GM10248 (cell line): Measurements from ENCODE around the gene CHST3.
A peak's percentile ranks its signal among the peaks of the same experiment; 100 is the strongest.

ENCODE experiments used
- CTCF ChIA-PET: fragments of 300-600 bp; sonication (Branson Sonifier 250); formaldehyde crosslinking; extraction: SDS; loops from one replicate; lab custom pipeline; 2021; ENCODE audit warnings: antibody characterized with exemption; lab: Yijun Ruan, JAX
- POLR2A ChIA-PET: fragments of 350-650 bp; sonication (Branson Sonifier 250); formaldehyde crosslinking; extraction: SDS; loops from one replicate; lab custom pipeline; 2020; ENCODE audit warnings: antibody characterized with exemption; lab: Yijun Ruan, JAX
- DNase-seq: peaks from one replicate; pipeline ENCODE4 v3.0.0; 2012; ENCODE audit errors: extremely low spot score
- TF ChIP-seq, protein P1 (sequence below): IDR thresholded peaks from 2 replicates; pipeline ENCODE4 v1.5.1; 2012; ENCODE audit warnings: mild to moderate bottlenecking, low read depth; ENCODE audit errors: extremely low read depth, missing control alignments, control extremely low read depth

The CHST3 gene

GRCh38 chr10:71923138-71923692, 41.0 kb upstream of the CHST3 start:
- no peak for DNase-seq
- POLR2A ChIA-PET: no interaction called here
- CTCF ChIA-PET: interaction anchor here (1.2 kb wide), 1 partner anchor 19 kb away, joined by 3 read pairs; no protein-coding TSS in a partner anchor
- TF ChIP-seq, protein P1, sequence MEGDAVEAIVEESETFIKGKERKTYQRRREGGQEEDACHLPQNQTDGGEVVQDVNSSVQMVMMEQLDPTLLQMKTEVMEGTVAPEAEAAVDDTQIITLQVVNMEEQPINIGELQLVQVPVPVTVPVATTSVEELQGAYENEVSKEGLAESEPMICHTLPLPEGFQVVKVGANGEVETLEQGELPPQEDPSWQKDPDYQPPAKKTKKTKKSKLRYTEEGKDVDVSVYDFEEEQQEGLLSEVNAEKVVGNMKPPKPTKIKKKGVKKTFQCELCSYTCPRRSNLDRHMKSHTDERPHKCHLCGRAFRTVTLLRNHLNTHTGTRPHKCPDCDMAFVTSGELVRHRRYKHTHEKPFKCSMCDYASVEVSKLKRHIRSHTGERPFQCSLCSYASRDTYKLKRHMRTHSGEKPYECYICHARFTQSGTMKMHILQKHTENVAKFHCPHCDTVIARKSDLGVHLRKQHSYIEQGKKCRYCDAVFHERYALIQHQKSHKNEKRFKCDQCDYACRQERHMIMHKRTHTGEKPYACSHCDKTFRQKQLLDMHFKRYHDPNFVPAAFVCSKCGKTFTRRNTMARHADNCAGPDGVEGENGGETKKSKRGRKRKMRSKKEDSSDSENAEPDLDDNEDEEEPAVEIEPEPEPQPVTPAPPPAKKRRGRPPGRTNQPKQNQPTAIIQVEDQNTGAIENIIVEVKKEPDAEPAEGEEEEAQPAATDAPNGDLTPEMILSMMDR: no peak

- CTCF ChIA-PET: interaction anchor here (1.3 kb wide), 1 partner anchor 8 kb away, joined by 3 read pairs; no protein-coding TSS in a partner anchor
- TF ChIP-seq, protein P1: no peak
- no peak for DNase-seq
- POLR2A ChIA-PET: no interaction called here
Measured at GRCh38 chr10:71924771-71925170, 39.4 kb upstream of the CHST3 start.

DNA sequence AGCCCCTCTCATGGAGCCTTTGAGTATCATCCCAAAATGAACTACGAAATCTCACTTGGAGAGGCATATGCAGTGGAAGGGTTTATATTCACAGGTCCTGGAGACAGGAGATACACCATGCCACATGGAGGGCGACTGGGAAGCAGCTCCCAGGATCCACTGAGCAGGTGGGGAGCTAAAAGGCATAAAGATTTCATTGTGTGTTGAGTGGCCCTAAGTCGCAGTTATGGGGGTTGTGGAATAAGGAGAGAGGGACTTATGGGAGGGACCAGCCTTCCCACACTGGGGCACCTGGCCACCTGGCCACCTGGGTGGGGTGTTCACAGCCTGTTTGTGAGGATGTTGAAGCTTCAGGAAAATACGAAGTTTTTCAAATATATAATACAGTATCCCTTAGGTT, 37.0 kb upstream of the CHST3 start:
- no peak for DNase-seq
- TF ChIP-seq, protein P1: no peak
- CTCF ChIA-PET: interaction anchor here (1.2 kb wide), 1 partner anchor 30 kb away, joined by 5 read pairs; no protein-coding TSS in a partner anchor
- POLR2A ChIA-PET: no interaction called here

DNA sequence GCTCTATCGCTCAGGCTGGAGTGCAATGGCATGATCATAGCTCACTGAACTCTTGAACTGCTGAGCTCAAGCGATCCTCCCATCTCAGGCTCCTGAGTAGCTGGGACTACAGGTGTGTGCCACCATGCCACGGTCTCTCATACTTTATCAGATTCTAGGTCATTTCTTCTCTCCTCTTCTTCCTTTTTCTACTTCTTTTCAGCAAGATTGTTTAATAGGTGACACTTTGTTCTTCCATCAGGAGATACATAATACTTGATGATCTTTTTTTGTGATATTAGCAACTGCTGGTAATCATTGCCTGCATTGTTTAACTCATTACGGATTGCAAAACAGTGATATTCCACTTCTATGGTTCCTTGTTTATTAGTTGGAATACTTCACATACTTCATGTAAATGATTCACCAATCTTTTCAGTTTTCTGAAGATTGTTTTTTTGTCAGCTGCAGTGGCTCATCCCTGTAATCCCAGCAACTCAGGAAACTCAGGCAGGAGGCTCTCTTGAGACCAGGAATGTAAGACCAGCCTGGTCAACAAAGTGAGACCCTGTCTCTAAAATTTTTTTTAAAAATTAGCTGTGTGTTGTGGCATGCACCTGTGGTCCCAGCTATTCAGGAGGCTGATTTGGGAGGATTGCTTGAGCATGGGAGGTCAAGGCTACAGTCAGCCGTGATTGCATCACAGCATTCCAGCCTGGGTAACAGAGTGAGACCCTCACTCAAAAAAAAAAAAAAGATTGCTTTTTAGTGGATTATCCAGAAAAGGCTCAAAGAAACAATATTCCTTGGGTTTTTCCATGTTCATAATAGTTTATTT, 36.2 kb upstream of the CHST3 start:
- POLR2A ChIA-PET: no interaction called here
- no peak for DNase-seq
- CTCF ChIA-PET: interaction anchor here (1.2 kb wide), 1 partner anchor 31 kb away, joined by 5 read pairs; no protein-coding TSS in a partner anchor
- TF ChIP-seq, protein P1: no peak

DNA sequence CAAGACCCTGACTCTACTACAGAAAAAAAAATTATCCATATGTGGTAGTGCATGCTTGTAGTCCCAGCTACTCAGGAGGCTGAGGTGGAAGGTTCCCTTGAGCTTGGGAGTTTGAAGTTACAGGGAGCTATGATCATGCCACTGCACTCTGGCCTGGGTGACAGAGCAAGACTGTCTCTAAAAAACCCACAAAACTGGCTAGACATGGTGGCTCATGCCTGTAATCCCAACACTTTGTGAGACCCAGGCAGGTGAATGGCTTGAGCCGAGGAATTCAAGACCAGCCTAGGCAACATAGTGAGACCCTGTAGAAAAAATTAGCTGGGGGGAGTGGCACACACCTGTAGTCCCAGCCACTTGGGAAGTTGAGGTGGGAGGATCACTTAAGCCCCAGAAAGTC, 32.9 kb upstream of the CHST3 start:
- TF ChIP-seq, protein P1: no peak
- ChIA-PET POLR2A (no interaction called here), CTCF (interaction anchor here (0.8 to 3.6 kb wide), 3 partner anchors 15 to 118 kb away, joined by 3 to 11 read pairs (median 3); no protein-coding TSS in a partner anchor)
- DNase-seq: no peak

DNA sequence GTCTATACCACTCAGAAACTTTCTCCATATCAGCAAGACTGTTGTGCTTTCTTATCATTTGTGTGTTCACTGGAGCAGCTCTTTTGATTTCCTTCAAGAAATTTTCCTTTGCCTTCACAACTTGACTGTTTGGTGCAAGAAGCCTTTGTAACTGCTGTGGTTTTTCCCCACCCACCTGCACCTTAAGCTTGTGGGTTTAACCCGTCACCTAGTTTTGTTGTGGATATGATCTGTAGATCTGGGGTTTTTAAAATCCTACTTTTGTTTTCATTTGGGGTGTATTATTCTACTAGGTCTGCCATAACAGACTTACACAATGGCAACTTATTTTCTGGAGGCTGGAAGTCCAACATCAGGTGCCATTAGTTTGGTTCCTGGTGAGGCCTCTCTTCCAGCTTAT, 30.5 kb upstream of the CHST3 start:
- TF ChIP-seq, protein P1: no peak
- DNase-seq: peak; percentile 56
- CTCF ChIA-PET: interaction anchor here (0.9 to 3.6 kb wide), 5 partner anchors 23 to 115 kb away, joined by 3 to 11 read pairs (median 3); no protein-coding TSS in a partner anchor

More for the DNA sequence above, 30.5 kb upstream of the CHST3 start:
- POLR2A ChIA-PET: no interaction called here
